GM12891 (cell line): ENCODE results near the gene CCDC170.
"Not testable (repeated sequence)": the region's sequence is repeated elsewhere in the genome, so short reads cannot be mapped to it uniquely, and the experiment has no call there.

Source experiments
- POLR2A ChIP-seq: IDR thresholded peaks from 2 replicates; pipeline ENCODE4 v1.6.1; 2011; ENCODE audit warnings: low read depth, low read length, control low read depth
- POLR2AphosphoS5 ChIP-seq: IDR thresholded peaks from 2 replicates; pipeline ENCODE4 v1.6.1; 2011; ENCODE audit warnings: low read depth, low read length, control low read depth
- TAF1 ChIP-seq: IDR thresholded peaks from 2 replicates; pipeline ENCODE4 v1.6.1; 2011; ENCODE audit warnings: low read depth, low read length, control low read depth

GRCh38 chr6:151518992-151519391, 25.2 kb downstream of the CCDC170 start:
- TF ChIP-seq POLR2A, TAF1, POLR2AphosphoS5: not testable (repeated sequence)
